ENCODE data around the gene BIRC5.

BIRC5 gene

DNA sequence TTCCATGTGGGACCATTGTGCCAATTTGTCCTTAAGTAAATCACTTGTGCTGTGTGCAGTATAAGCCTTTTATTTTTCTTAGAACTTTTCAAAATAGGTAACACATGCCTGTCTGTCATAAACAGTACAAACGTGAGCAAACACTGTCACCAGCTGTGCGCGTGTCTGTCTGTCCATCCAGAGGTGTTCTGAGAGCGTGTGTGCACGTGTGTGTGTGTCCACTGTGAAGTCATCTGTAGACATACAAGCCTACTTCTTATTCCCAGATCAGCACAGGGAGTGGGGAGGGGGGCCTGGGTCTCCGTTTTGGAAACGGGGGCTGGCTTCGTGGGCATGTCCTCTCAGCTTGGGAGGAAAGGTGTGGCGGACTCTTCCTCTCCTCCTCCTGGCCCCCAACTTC is 26.8 kb downstream of the BIRC5 start:
- DNase-seq (ENCODE audit: low read depth, low spot score): no peak
- H3K4me3 ChIP-seq (ENCODE audit: low read length): no peak overlapping the region
- no peaks in the 10 kb centered on the region for H3K36me3 ChIP-seq (ENCODE audit: control insufficient read depth, insufficient read depth, low read length)
- no peak overlapping the region for H3K27ac ChIP-seq (ENCODE audit: low read length)
- H3K4me1 ChIP-seq (ENCODE audit: control insufficient read depth, insufficient read depth, low read length): no peaks in the 10 kb centered on the region
- H3K9me3 ChIP-seq (ENCODE audit: control insufficient read depth, insufficient read depth, low read length): no peaks in the 10 kb centered on the region
- H3K27me3 ChIP-seq (ENCODE audit: control insufficient read depth, insufficient read depth, low read length): no peaks in the 10 kb centered on the region
- WGBS (ENCODE audit: insufficient coverage, insufficient read length): no CpG with 5 or more reads among the region's 9 CpGs

DNA sequence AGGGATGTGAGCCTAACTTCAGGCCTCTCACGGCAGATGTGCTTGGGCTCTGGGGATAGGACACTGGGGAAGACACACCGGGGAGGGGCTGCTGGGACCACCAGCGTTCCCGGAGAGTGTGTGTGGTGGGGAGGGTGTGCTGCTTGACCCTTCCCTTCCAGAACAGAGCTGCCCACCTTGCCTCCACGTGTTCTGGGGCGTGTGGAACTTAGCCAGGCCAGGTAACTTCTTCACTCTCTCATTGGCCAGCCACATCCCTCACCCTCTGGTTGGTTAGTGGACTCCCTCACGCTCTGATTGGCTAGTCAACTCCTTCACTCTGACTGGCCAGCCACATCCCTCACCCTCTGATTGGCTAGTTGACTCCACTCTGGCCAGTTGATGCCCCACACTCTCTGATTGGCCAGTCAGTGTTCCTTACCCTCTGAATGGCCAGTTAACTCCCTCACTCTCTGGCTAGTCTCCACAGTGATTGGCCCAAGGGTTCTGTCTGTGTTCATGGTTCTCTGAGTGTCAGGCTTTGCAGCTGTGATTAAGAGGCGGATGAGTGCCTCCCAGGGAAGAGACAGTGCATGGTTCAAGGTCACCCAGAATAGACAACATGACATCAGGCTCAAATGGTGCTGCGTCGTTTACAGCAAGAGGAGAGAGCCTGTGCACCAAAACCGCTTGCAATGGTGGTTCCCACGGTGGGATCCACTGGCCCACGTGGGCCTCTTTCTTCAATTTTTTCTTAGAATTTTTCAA is 27.4 kb downstream of the BIRC5 start:
- H3K27ac ChIP-seq (ENCODE audit: low read length): no peak overlapping the region
- no peaks in the 10 kb centered on the region for H3K27me3 ChIP-seq (ENCODE audit: control insufficient read depth, insufficient read depth, low read length)
- H3K4me3 ChIP-seq (ENCODE audit: low read length): no peak overlapping the region
- H3K36me3 ChIP-seq (ENCODE audit: control insufficient read depth, insufficient read depth, low read length): no peaks in the 10 kb centered on the region
- H3K4me1 ChIP-seq (ENCODE audit: control insufficient read depth, insufficient read depth, low read length): no peaks in the 10 kb centered on the region
- H3K9me3 ChIP-seq (ENCODE audit: control insufficient read depth, insufficient read depth, low read length): no peaks in the 10 kb centered on the region
- no peak for DNase-seq (ENCODE audit: low read depth, low spot score)
- WGBS (ENCODE audit: insufficient coverage, insufficient read length): no CpG with 5 or more reads among the region's 13 CpGs

DNA sequence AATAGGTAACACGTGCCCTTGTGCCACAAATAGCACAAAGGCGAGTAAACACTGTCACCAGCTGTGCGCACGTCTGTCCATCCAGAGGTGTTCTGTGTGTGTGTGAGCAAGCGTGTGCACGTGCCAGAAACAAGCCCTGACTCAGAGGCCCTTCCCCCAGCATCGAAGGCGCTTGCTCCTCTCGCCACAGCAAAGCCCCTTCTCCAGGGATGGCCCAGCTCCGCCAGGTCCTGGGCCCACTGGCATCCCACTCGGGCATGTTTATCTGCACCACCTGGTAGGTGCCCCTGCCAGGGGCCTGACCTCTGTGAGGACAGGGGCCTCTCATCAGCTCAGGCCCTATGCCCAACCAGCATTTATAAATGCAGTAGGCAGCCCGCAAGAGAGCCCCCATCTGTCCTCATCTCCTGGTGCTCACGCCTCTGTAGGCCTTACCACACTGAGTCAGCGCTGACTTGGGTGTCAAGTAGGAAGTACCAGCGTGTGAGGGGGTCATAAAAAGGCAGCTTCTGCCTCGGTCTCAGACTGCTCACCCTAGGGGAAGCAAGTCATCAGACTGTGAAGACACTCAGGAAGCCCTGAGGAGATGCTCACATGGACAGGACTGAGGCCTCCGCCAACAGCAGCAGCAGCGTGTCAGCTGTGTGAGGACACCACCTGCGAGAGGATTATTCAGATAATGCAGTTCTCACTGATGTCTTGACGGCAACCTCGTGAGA is 28.1 kb downstream of the BIRC5 start:
- no CpG with 5 or more reads among the region's 21 CpGs for WGBS (ENCODE audit: insufficient coverage, insufficient read length)
- no peaks in the 10 kb centered on the region for H3K36me3 ChIP-seq (ENCODE audit: control insufficient read depth, insufficient read depth, low read length)
- no peak overlapping the region for H3K27ac ChIP-seq (ENCODE audit: low read length)
- H3K4me3 ChIP-seq (ENCODE audit: low read length): no peak overlapping the region
- no peaks in the 10 kb centered on the region for H3K4me1 ChIP-seq (ENCODE audit: control insufficient read depth, insufficient read depth, low read length)
- no peaks in the 10 kb centered on the region for H3K27me3 ChIP-seq (ENCODE audit: control insufficient read depth, insufficient read depth, low read length)
- no peak for DNase-seq (ENCODE audit: low read depth, low spot score)
- H3K9me3 ChIP-seq (ENCODE audit: control insufficient read depth, insufficient read depth, low read length): no peaks in the 10 kb centered on the region

DNA sequence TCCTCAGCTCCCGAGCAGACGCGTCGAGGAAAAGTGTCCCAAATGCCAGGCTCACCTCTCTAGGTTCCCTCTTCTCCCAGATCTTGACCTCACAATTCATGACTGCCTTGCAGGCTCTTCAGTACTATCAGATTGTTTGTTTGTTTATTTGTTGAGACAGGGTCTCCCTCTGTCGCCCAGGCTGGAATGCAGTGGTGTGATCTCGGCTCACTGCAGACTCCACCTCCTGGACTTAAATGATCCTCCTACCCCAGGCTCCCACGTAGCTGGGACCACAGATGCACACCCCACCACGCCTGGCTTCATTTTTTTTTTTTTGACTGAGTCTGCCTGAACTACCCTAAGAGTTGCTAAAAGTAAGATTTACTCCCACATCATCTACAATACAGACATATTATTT is 33.3 kb downstream of the BIRC5 start:
- DNase-seq (ENCODE audit: low read depth, low spot score): no peak
- Histone ChIP-seq H3K4me1 (ENCODE audit: control insufficient read depth, insufficient read depth, low read length) (no peaks in the 10 kb centered on the region), H3K4me3 (ENCODE audit: low read length) (no peak overlapping the region), H3K27ac (ENCODE audit: low read length) (no peak overlapping the region), H3K9me3 (ENCODE audit: control insufficient read depth, insufficient read depth, low read length) (no peaks in the 10 kb centered on the region), H3K36me3 (ENCODE audit: control insufficient read depth, insufficient read depth, low read length) (no peaks in the 10 kb centered on the region), H3K27me3 (ENCODE audit: control insufficient read depth, insufficient read depth, low read length) (no peaks in the 10 kb centered on the region)
- WGBS (ENCODE audit: insufficient coverage, insufficient read length): no CpG with 5 or more reads among the region's 8 CpGs

GRCh38 chr17:78248051-78248914 is 34.2 kb downstream of the BIRC5 start:
- peaks cover 4% of the 10 kb centered on the region; the same call in 1 of the 2 replicates for H3K4me1 ChIP-seq (ENCODE audit: control insufficient read depth, insufficient read depth, low read length)
- H3K27ac ChIP-seq (ENCODE audit: low read length): no peak overlapping the region
- no peaks in the 10 kb centered on the region for H3K9me3 ChIP-seq (ENCODE audit: control insufficient read depth, insufficient read depth, low read length)
- WGBS (ENCODE audit: insufficient coverage, insufficient read length): no CpG with 5 or more reads among the region's 30 CpGs
- H3K4me3 ChIP-seq (ENCODE audit: low read length): no peak overlapping the region
- DNase-seq (ENCODE audit: low read depth, low spot score): no peak
- H3K27me3 ChIP-seq (ENCODE audit: control insufficient read depth, insufficient read depth, low read length): no peaks in the 10 kb centered on the region
- H3K36me3 ChIP-seq (ENCODE audit: control insufficient read depth, insufficient read depth, low read length): no peaks in the 10 kb centered on the region

GRCh38 chr17:78249074-78249817 is 35.2 kb downstream of the BIRC5 start:
- H3K9me3 ChIP-seq (ENCODE audit: control insufficient read depth, insufficient read depth, low read length): no peaks in the 10 kb centered on the region
- peaks cover 5% of the 10 kb centered on the region; the same call in 1 of the 2 replicates for H3K4me1 ChIP-seq (ENCODE audit: control insufficient read depth, insufficient read depth, low read length)
- H3K27me3 ChIP-seq (ENCODE audit: control insufficient read depth, insufficient read depth, low read length): no peaks in the 10 kb centered on the region
- H3K36me3 ChIP-seq (ENCODE audit: control insufficient read depth, insufficient read depth, low read length): no peaks in the 10 kb centered on the region
- no CpG with 5 or more reads among the region's 16 CpGs for WGBS (ENCODE audit: insufficient coverage, insufficient read length)
- DNase-seq (ENCODE audit: low read depth, low spot score): no peak
- no peak overlapping the region for H3K4me3 ChIP-seq (ENCODE audit: low read length)
- H3K27ac ChIP-seq (ENCODE audit: low read length): no peak overlapping the region

DNA sequence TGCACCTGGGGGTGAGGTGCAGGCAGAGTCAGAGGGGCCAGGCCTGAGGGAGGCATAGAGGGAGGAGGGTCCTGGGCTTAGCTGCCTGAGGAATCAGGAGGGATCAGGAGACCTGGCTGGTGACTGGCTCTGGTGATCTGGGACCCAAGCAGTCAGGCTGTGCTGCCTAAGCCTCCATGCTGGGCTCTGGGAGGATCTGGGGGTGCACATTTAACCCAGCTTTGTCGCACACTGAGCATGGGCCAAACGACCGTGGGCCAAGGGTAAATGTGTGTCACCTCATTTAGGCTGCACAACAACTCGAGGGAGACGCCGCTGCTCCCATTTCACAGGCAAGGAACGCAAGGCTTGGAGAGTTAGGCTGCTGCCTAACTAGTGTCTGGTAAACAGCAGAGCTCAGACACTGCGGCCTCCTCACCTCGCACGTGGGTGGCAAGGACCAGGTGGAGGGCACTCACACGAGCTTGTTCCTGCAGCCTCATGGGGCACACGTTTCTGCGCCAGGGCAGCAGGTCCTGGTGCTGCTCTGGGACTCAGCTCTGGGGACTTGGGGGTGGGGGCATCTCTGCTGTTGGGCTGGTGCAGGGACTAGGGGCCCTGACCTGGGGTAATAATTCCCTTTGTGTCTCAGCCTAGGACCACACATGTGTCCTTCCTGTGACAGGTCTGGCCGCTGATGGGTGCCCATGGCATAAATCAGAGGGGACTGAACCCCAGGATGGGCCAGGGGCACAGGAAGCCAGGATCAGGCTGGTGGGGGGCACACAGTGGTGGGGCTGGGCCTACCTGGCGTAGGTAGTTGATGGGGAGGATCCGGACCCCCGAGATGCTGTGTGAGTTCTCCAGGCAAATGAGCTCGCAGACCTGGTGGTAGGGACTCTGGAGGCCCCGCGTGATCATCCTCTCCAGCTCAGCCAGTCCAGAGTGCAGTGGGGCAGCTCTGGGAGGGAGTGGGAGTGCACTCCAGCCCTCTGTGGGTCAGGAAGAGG is 36.1 kb downstream of the BIRC5 start:
- Histone ChIP-seq H3K4me1 (ENCODE audit: control insufficient read depth, insufficient read depth, low read length) (peaks cover 5% of the 10 kb centered on the region; the same call in 1 of the 2 replicates), H3K36me3 (ENCODE audit: control insufficient read depth, insufficient read depth, low read length) (no peaks in the 10 kb centered on the region), H3K27ac (ENCODE audit: low read length) (no peak overlapping the region), H3K27me3 (ENCODE audit: control insufficient read depth, insufficient read depth, low read length) (no peaks in the 10 kb centered on the region), H3K4me3 (ENCODE audit: low read length) (no peak overlapping the region), H3K9me3 (ENCODE audit: control insufficient read depth, insufficient read depth, low read length) (no peaks in the 10 kb centered on the region)
- no CpG with 5 or more reads among the region's 20 CpGs for WGBS (ENCODE audit: insufficient coverage, insufficient read length)
- DNase-seq (ENCODE audit: low read depth, low spot score): no peak

GRCh38 chr17:78250891-78251772 is 37.1 kb downstream of the BIRC5 start:
- Histone ChIP-seq H3K27ac (ENCODE audit: low read length) (no peak overlapping the region), H3K4me1 (ENCODE audit: control insufficient read depth, insufficient read depth, low read length) (peaks cover 5% of the 10 kb centered on the region; the same call in 1 of the 2 replicates), H3K9me3 (ENCODE audit: control insufficient read depth, insufficient read depth, low read length) (no peaks in the 10 kb centered on the region), H3K4me3 (ENCODE audit: low read length) (no peak overlapping the region), H3K36me3 (ENCODE audit: control insufficient read depth, insufficient read depth, low read length) (no peaks in the 10 kb centered on the region), H3K27me3 (ENCODE audit: control insufficient read depth, insufficient read depth, low read length) (no peaks in the 10 kb centered on the region)
- DNase-seq (ENCODE audit: low read depth, low spot score): peak; percentile 81
- no CpG with 5 or more reads among the region's 27 CpGs for WGBS (ENCODE audit: insufficient coverage, insufficient read length)

DNA sequence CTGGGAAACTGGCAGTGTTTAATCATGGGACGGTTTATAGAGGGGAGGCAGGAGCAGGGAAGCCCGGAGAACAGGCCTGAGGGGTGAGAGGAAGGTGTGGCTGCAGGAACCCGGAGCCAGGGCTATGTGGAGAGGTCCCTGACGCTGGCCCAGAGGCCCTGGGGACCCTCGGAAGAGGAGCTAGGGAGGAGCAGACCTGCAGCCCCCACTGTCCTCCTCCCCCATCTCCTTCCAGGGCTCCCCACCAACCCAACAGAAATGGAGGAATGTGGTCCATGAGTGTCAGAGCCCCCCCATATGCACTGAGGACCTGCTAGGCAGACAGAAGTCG is 37.7 kb downstream of the BIRC5 start:
- DNase-seq (ENCODE audit: low read depth, low spot score): no peak
- no peaks in the 10 kb centered on the region for H3K9me3 ChIP-seq (ENCODE audit: control insufficient read depth, insufficient read depth, low read length)
- H3K36me3 ChIP-seq (ENCODE audit: control insufficient read depth, insufficient read depth, low read length): no peaks in the 10 kb centered on the region
- H3K4me1 ChIP-seq (ENCODE audit: control insufficient read depth, insufficient read depth, low read length): peaks cover 5% of the 10 kb centered on the region; the same call in 1 of the 2 replicates
- WGBS (ENCODE audit: insufficient coverage, insufficient read length): no CpG with 5 or more reads among the region's 6 CpGs
- no peak overlapping the region for H3K27ac ChIP-seq (ENCODE audit: low read length)
- H3K4me3 ChIP-seq (ENCODE audit: low read length): no peak overlapping the region
- no peaks in the 10 kb centered on the region for H3K27me3 ChIP-seq (ENCODE audit: control insufficient read depth, insufficient read depth, low read length)
